HG03108 (cell line): ENCODE results near the gene CRYBA1.
"Not testable (repeated sequence)": the region's sequence is repeated elsewhere in the genome, so short reads cannot be mapped to it uniquely, and the experiment has no call there.

Experiments used
- ATAC-seq: cut with Tn5 transposase; IDR thresholded peaks from one replicate; pipeline ENCODE4 v1.9.1; 2021; ENCODE audit warnings: moderate library complexity; ENCODE audit not compliant: unreplicated experiment

The CRYBA1 gene

GRCh38 chr17:29246628-29247027 lies at the start of gene CRYBA1:
Gene CRYBA1, plus strand, starts transcription at chr17:29246859. Its CDS starts 5 bp downstream, at chr17:29246864.
- no peak for ATAC-seq

- ATAC-seq = no peak
These were observed 49.0 kb upstream of the CRYBA1 start for GRCh38 chr17:29197516-29198272.

- ATAC-seq = not testable (repeated sequence)
These were observed 42.4 kb upstream of the CRYBA1 start for GRCh38 chr17:29204068-29204804.

- no peak for ATAC-seq
These were observed 41.6 kb upstream of the CRYBA1 start for GRCh38 chr17:29205047-29205446.

- ATAC-seq = no peak
These were observed 38.7 kb upstream of the CRYBA1 start for GRCh38 chr17:29207975-29208374.

- ATAC-seq = no peak
These were observed 37.6 kb upstream of the CRYBA1 start for GRCh38 chr17:29209073-29209472.

GRCh38 chr17:29210879-29211278 lies 35.8 kb upstream of the CRYBA1 start:
- no peak for ATAC-seq

GRCh38 chr17:29212094-29212631 lies 34.5 kb upstream of the CRYBA1 start:
- no peak for ATAC-seq

- no peak for ATAC-seq
These were observed 34.0 kb upstream of the CRYBA1 start for GRCh38 chr17:29212681-29213121.

- no peak for ATAC-seq
These were observed 32.2 kb upstream of the CRYBA1 start for GRCh38 chr17:29214215-29215146.

GRCh38 chr17:29215174-29215573 lies 31.5 kb upstream of the CRYBA1 start:
- no peak for ATAC-seq

GRCh38 chr17:29215717-29216116 lies 30.9 kb upstream of the CRYBA1 start:
- no peak for ATAC-seq

GRCh38 chr17:29216181-29216580 lies 30.5 kb upstream of the CRYBA1 start:
- ATAC-seq = no peak

- ATAC-seq = no peak
These were observed 29.8 kb upstream of the CRYBA1 start for GRCh38 chr17:29216856-29217255.

GRCh38 chr17:29219378-29220047 lies 27.1 kb upstream of the CRYBA1 start:
- ATAC-seq = no peak

- not testable (repeated sequence) for ATAC-seq
These were observed 25.3 kb upstream of the CRYBA1 start for GRCh38 chr17:29221338-29221737.

- ATAC-seq = no peak
These were observed 21.3 kb upstream of the CRYBA1 start for GRCh38 chr17:29225396-29225795.

GRCh38 chr17:29233301-29233700 lies 13.4 kb upstream of the CRYBA1 start:
- no peak for ATAC-seq

GRCh38 chr17:29234972-29235371 lies 11.7 kb upstream of the CRYBA1 start:
- not testable (repeated sequence) for ATAC-seq

- no peak for ATAC-seq
These were observed 10.8 kb upstream of the CRYBA1 start for GRCh38 chr17:29235904-29236303.
